OCI-M2 (cell line): ENCODE data around the gene PRKG1.
"Not testable (repeated sequence)": the region's sequence is repeated elsewhere in the genome, so short reads cannot be mapped to it uniquely, and the experiment has no call there.

Experiments used
- DNase-seq: peaks from one replicate; lab custom pipeline; 2025; ENCODE audit not compliant: unreplicated experiment; lab: John Stamatoyannopoulos, UW

PRKG1 gene

DNA sequence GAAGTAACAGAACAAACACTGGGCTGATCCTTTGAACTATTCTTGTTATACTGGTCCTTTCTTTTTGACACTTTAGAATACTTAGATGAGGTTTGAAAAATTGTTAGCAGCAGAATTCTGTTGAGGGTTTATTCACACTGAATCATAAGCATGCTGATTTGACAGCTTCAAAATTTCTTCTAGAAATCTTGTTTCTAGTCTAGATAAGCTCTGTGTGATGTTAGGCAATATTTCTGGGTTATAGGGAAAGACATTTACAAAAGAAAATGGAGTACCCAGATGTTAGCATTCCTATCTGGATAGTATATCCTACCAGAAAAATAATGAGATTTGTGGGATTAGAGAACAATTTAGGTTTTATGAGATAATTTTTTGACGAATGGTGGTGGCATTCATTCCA, 613.0 kb downstream of the PRKG1 start:
- no peak for DNase-seq

DNA sequence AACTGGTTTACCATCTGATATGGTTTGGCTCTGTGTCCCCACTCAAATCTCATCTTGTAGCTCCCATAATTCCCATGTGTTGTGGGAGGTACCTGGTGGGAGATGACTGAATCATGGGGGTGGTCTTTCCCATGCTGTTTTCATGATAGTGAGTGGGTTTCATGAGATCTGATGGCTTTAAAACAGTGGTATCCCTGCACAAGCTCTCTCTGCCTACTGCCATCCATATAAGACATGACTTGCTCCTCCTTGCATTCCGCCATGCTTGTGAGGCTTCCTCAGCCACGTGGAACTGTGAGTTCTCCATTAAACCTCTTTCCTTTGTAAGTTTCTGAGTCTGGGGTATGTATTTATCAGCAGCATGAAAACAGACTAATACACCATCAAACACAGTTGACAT, 614.5 kb downstream of the PRKG1 start:
- not testable (repeated sequence) for DNase-seq

DNA sequence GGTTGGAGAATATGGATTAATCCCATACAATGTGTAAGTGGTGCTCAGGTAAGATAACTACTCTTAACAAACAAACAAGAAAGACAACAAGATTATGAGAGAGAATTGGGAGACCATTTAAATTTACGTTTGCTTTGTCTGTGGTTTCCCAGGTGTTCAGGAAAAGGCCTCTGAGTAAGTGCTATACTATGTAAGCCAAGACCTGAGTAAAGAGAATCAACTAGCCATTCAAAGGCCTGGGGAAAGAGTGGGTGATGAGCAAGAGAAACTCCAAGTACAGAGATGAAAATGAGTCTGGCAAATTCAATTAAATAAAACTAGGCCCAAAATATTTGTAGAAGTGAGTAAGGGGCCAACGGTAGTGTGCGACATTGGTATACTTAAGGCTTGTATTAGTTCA, 615.2 kb downstream of the PRKG1 start:
- DNase-seq, result no peak

DNA sequence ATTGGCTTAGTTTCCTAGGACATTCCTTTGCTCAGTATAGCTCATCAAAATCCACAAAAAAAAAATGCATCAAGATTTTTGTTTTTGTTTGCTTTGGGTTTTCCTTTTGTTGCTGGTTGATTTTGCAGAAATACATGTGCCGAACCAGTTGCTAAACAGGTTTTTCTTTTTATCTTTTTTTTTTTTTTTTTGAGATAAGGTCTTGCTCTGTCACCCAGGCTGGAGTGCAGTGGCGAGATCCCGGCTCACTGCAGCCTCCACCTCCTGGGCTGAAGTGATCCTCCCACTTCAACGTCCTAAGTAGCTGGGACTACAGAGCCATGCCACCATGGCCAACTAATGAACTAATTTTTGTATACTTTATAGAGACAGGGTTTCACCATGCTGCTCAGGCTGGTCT, 616.8 kb downstream of the PRKG1 start:
- no peak for DNase-seq

DNA sequence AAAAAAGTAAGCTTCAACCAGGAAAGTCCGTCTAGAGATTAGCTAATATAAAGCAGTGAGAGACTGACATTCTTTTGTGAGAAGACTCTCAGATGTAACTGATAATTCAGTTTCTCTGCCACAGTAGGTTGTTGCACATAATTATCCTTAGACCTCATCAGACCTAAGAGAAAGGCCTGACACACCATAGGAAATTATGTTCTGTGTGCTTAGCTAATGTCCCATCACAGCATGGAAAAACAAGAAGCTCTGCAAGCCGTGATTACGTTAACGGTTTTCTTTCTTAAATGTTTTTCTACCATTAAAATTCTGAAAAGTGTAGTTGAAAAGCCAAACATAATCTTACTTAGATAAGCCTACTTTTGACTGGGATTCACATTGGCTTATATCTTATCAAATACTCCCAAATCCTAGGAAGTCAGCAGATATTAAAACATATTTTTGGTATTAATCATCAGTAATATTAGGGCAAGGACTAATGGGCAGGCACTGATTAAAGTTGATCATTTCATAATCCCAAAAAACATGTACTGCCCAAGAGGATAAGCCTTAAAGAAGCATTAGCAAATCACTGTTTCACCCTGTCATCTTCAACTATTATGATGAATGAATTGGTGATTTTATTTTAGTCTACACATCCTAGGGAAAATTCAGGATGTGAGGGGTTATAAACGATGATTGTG, 619.9 kb downstream of the PRKG1 start:
- DNase-seq, result no peak

DNA sequence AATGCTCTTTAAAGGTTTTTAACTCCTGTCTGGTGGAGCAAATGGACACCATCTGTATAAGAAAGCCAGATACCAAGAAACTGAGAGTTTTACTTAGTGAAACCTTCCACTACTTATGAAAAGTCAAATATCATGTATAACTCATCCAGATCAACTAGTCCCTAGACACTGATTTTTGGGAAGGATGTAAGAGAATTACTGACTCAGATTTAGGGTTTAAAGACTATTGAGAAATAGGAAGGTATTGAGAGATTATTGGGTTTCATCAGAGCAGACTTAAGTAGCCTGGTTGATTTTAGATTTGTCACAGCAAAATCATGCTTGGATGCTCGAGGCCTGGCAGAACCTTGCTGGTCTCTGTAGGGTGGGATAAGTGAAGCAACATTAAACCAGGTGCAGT, 622.0 kb downstream of the PRKG1 start:
- no peak for DNase-seq

DNA sequence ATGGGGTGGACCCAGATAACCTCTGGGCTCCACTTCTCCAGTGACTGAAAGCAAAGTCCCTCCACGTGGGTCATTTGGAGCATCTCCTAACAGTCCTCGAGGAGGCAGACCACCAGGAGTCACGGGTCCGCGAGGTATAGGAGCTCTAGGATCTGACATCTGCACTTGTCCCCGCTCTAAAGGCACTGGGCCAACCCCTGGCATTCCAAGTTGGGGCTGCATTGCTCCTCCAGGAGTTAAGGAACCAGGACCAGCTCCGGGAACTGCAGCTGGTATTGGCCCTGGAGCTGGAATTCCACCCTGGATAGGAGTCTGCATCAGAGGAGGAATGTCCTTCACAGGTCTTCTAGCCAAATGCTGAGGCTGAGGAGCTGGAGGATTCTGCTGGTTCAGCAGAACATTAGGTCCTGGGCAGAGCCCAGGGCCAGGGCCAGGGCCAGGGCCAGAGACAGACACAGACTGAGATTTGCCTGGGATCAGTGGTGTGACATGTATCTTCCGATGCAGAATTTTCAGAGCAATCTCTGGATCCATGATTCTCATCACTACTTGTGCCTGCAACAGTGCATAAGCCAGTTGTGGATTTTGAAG, 624.3 kb downstream of the PRKG1 start:
- DNase-seq, result no peak

DNA sequence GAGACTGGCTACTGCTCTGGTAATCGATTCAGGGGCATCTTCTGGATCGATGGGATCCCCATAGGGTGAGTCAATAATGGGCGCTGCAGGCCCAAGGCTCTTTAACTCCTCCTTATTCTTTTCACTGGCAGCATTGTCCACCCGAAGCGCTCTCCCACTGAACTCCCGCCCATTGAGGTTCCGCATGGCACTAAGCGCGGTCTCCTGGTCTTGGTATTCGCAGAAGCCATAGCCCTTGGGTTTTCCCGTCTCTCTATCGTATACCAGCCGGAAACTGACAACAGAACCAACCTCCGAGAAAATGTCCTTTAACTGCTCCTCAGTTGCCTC, 624.8 kb downstream of the PRKG1 start:
- DNase-seq, result no peak

DNA sequence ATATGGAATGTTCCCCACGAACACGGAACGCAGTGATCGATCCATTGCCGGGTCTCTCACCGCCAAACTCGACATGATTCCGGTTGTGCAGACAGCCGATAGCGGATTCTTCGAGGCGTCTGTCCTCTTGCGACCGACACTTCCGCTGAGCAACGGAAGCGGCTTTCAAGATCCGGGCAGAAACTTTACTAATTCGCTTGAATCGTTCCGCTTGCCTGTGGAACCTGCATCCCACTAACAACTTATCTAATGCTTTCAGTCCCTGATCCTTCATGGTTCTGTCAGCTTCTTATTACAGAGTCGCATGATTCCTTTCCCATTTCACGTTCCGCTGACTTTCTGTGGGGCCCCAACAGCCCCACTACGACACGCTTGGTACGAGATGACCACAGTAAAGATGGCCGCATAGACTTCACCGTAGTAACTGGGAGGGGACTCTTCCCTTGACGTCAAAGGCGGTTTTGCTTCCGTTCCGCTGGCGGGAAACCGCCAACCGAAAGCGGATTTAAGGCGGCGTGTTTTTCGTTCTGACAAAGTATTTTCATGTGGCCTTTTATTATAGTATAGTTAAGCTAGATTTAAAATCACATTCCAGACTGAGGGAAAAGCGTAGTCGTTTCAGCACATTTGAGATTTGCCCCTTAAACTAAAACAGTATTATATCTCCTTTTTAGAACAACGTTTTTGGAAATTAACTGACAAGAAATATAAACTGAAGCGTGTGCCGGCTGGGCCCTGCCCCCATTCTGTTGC, 625.4 kb downstream of the PRKG1 start, which contains the start of gene CSTF2T:
Gene CSTF2T (minus strand): TSS at position 121 of the 753 bp plus-strand sequence. CDS start 46 bp downstream, at position 75.
- no peak for DNase-seq

DNA sequence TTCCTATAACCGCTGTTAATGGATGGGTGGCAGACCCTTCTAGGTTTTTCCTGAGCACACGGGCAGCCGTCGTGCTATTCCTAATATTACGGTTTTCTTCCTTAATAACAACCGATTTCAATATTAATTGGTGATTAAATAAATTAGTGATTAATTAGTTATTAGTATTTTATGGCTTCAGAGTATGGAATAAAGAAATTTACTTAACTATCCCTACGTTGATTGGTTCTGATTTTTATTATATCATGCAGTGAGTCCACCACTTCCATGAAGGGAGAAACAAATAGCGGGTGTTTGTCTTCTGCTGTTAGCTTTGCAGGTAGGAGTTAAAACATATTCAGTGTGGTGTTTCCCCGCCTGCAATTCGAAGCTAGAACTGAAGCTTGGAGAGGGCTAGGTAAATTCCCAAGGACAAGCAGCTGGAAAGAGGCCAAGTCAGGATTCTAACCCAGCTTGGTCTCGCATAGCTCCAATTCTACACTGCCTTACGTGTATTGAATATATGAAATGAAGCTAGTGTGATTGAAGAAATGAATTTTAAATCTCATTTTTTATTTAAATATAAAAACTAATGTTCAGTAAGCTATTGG, 626.0 kb downstream of the PRKG1 start:
- DNase-seq, result no peak

DNA sequence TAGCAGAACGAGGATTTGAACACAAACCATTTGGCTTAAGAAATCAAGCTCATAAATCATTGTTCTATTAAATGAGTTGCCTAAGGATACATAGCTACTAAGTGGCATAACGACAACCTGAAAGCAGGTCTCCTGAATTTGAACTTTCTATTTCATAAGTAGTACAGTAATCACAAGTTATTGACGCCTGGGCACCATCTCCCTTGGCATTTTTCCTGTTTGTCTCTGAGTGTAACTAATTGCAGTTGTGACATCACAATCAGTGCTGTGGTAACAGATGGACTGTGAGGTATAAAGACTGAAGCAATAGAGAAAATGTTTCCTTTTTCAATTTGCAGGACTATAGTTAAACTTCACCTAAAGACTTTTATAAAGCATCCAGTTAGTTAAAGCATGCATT, 631.5 kb downstream of the PRKG1 start:
- DNase-seq, result no peak

DNA sequence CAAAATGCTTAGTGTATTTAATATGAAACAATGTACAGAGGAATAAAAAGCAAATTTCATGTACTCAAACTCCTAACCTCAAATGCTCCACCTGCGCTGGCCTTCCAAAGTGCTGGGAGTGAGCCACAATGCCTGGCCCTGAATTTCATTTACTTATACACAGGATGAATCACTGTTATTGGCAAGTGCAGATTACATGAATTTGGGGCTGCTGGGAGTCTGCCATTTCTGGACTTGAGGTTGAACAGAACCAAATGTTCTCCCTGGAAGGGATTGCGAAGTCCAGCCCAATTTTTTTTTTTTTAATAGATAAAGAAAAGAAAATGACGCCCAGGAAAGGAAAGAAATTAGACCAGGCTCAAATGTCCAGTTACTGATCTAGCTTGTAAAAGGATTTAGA, 631.9 kb downstream of the PRKG1 start:
- DNase-seq, result no peak

DNA sequence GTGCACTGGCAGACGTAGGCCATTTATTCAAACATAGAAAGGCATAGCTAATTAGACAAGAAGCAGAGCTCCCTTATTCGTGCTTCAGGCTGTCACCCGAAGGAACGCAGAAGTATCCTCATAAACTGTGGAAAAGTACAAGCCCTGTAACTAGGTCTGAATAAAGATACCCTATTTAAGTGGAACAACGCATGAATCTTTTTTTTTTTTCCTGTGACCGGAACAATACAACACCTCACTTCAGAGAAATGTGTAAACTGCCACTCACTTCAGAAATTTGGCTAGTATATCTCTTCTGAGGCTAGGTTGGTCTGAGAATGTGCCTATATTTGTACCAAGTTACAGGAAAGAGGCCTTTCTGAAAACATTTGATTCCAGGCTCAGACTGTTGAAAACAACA, 633.1 kb downstream of the PRKG1 start:
- DNase-seq, result no peak

DNA sequence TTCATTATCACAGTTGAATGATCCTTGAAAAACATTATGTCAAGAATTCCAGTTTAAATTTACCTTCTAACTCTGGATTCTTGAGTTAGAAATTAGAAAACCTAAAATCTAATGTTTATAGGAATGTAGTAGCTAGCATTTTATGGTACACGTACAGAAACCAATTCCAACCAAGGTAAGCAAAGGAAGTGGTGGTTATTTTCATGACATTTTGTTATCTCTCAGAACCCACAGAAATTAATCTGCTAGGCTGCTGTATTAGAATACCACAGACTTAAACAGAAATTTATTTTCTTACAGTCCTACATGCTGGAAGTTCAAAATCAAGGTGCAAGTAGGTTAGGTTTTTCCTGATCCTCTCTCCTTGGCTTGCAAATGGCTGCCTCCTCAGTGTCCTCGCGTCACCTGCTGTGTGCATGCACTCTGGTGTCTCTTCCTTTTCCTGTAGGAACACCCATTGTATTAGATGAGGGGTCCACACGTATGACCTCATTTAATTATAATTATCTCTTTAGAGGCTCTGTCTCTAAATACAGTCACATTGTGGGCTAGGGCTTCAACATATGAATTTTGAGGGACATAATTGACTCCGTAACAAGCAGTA, 633.6 kb downstream of the PRKG1 start:
- DNase-seq, result no peak

DNA sequence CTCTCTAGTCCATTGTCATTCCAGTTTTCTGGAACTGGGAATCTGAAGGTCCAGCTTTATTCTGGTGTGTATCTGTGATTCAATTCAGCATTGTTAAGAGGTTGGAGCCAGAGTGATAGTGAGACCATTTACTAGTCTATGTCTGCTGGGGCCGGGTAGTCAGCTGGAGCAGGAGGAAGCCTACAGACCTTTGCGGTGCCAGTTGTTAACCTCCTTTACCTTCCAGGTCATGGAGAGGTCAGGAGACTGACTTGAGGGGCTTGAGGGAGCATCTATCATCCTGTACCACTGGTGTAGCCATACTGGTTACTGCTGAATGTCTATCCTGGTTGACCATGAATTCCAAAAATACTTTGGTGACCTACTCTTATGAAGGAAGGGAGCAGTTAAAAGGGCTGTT, 634.3 kb downstream of the PRKG1 start:
- no peak for DNase-seq

DNA sequence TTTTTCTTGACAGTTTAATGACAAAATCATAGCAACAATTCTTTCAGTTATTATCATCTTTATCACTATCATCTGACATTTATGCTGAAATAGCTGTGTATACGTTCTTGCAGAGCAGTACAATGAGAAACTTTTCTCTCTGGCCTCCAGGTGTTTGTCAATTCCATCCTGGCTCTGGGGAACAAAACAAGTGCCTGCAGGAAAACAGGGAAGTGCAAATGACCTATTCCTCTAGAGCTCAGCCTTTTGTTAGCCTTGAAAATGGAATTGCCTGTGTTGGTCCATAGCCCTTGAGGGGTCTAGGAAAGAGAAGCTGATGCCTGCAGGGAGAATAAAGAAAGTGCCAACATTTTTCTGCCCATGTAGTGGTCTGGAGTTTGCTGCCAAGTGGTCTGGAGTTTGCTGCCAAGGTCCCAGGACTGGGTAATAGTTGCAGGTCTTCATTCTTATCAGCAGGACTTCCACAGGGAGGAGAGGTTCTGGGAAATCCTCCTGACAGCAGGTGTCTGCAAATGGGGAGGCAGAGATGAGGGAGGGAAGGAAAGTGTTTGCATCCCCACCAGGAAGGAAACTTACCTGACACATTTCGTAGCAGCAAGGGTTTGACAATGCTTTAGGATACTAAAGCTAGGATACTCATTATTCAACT, 635.2 kb downstream of the PRKG1 start:
- no peak for DNase-seq

DNA sequence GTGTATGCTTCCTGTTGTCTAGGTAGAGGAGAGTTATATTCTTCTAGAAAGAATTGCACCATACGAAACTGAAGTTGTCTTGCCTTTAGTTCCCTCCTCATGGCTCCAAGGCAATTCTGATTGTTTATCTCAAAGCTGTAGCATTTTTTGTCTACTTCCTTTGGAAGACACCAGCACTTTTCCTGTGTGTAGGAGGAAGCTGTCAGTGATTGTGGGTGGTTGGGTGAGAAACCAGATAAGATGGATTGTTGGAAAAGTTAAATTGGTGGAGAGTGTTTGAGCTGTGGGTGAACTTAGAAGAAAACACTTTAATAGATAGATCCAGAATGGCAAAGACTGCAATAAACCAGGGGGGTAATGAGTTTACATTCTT, 637.2 kb downstream of the PRKG1 start:
- DNase-seq, result no peak

DNA sequence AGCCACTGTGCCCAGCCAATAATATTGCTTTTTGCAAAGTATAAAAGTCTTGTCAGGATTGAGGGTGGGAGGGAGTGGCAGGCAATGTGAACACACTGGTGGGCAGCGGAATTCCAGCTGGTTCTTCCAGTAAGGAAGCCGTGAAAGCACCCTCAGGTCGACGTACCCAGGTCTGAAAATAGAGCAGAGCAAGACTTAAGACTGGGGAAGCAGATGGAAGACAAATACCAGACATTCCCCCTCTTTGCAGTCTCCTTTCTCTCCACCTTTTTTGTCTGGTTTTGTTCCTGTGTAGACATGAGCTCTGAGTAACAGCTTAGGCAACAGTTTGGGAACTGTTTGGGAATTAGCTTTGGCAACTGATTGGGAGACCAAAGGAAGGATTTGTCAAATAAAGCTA, 642.7 kb downstream of the PRKG1 start:
- DNase-seq, result no peak

DNA sequence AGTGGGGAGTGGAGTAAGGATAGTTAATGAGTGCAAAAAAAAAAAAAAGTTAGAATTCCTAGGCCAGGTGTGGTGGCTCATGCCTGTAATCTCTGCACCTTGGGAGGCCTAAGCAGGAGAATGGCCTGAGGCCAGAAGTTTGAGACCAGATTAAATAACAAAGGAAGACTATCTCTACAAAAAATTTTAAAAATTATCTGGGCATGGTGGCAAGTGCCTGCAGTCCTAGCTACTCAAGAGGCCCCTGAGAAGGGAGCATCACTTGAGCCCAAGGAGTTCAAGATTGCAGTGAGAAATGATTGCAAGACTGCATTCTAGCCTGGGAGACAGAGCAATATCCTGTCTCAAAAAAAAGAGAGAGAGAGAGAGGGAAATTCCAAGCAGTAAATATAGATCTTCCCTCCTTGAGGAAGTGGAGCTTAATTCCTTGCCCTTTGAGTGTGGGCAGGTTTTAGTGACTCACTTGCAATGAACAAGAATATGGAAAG, 644.6 kb downstream of the PRKG1 start:
- DNase-seq, result no peak

DNA sequence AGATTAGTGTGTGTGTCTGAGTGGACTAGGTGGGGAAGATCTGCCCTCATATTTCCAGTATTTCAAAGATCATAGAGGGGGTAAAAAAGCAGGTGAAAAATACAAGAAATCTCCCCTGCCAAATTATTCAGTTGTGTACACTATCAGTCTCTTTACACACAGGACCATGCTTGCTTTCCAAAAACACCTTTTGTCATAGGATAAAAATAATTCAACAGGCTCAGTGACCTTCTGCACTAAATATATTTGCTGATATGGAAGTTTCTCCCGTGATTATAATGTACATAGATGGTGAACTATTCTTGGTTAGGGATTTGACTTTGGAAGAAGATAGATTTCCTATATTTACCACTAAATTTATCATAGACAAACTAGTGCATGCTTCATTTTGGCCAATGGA, 649.8 kb downstream of the PRKG1 start:
- no peak for DNase-seq
